HG02938 (cell line): ENCODE measurements around the gene IMPA2.

ENCODE experiments used
- ATAC-seq: cut with Tn5 transposase; IDR thresholded peaks from one replicate; pipeline ENCODE4 v1.9.1; 2021; ENCODE audit warnings: mild to moderate bottlenecking, moderate library complexity; ENCODE audit not compliant: unreplicated experiment

IMPA2 gene

GRCh38 chr18:12046046-12046750 is 64.9 kb downstream of the IMPA2 start:
- ATAC-seq, result no peak

- no peak for ATAC-seq
These were observed 65.5 kb downstream of the IMPA2 start for GRCh38 chr18:12046751-12047335.

DNA sequence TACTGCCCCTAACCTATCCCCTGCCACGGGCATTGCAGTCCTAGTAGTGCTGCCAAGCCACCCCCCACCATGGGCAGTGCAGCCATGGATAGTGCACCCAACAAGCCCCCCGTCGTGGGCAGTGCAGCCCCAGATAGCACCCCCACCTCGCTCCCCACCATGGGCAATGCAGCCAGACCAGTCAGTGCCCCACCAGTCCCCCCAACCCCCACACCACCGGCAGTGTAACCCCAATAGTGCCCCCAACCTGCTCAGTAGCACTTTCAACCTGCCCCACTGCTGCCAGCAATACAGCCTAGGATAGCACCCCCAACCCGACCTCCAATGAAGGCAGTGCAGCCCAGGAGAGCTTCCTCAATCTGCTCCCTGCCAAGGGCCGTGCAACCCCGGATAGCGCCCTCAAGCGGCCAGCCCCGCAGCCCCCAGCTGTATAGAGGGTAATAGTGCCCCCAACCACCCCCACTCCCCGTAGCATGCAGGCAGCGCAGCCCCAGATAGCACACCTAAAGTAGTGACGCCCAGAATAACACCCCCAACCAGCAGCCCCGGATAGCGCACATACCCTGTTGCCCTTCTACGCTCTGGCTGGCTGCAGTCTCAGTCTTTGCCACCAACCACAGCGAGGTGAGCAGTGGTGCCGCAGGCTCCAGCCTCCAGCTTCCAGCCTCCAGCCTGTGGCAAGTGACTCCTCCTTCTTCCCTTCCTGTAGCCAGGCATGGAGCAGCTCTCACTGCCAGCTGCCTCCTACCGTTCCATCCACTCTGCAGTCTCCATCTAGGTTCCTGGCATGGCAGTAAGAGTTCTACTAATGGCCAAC is 66.9 kb downstream of the IMPA2 start:
- ATAC-seq, result no peak

DNA sequence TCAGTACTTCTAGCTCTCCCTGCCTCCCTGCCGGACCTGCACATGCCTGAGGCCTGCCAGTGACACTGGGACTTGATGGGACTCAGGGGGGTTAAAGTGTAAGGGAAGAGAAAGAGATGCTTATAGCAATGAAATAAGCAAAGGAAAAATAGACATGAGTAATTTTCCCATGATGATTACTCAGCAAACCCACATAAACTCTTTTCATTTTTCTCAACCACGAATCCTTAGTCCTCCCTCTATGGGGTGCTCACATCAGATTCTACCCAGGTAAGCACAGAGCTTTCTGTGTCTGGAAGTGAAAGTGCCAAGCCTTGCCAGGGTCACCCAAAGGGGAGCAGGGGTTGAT is 67.5 kb downstream of the IMPA2 start:
- no peak for ATAC-seq

GRCh38 chr18:12049978-12050811 is 68.9 kb downstream of the IMPA2 start:
- ATAC-seq, result peak; percentile 92

DNA sequence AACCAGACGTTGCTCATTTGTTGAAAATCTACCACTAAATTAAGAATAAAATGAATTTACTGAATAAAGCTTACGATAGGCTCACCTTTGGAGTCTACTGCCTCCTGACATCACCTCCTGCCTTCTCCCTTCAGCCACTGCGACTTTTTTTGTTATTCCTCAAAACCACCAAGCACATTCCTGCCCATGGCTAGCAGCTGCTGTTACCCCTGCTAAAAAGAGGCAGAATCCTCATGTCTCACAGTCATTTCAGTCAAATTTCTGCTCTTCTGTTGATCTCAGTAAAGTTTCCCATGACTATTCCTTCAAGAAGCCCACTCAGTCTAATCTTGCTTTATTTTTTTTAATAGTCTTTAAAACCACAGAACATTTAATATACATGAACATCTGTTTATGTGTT is 71.6 kb downstream of the IMPA2 start:
- no peak for ATAC-seq

DNA sequence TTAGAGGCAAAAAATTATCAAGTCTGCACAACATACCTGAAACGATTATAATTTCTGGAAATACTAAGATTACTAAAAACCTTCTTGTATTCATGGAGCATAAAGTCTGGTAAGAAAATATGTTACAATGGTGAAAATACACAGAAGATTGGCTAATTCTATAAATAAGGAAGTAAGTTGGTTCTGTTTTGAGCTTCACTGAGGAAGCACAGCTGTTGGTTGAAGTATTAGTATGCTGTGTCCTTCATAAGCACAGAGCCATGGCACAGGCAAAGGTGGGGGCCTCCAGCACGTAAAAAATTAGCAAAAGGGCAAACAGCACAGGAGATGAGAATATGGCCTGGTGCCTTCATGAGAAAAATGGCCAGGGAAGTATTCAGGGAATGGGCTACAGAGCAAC is 72.0 kb downstream of the IMPA2 start:
- ATAC-seq, result peak; percentile 36

DNA sequence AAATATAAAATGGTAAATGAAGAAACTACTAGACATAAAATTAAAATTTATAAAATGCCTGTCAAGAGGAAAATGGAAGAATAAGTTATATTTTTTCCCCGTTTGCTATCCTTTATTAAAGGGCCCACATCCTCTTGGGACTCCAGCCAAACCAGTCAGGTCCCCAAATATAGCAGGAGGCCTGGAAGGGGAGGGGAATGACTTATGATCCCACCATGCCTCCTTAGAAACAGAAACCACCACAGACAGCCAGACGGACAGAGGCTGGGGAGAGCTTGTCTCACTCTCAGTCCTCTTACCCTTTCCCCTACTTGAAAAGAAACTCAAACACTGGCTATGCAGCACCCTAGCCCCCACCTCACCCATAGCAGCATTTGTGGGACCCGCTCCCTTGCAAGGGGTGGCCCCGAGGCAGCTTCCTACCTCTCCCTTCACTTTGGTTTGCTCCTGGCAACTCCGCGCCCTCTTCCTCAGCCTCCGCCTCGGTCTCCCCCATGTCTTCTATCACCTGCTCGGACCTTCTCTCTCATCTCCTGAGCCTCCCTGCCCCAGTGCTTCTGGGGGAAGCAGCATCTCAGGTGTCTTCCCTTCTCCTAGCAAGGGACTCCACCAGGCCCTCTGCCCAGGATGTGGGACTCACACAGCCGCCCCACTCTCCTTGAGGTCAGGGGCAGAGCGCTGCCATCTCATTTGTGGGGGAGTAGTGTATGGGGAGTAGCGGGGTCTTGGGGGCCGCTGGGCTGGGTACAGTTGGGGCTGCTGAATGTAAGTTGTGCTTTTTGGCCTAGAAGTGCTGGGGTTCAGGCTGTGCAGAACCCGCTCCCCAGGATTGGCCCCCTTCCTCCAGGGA is 75.0 kb downstream of the IMPA2 start:
- ATAC-seq, result no peak

GRCh38 chr18:12056884-12057402 is 75.6 kb downstream of the IMPA2 start:
- ATAC-seq, result no peak

- ATAC-seq, result no peak
These were observed 76.2 kb downstream of the IMPA2 start for GRCh38 chr18:12057419-12058039.

GRCh38 chr18:12059334-12060181 is 78.3 kb downstream of the IMPA2 start:
- ATAC-seq, result no peak

GRCh38 chr18:12060182-12060870 is 79.0 kb downstream of the IMPA2 start:
- ATAC-seq, result no peak

- ATAC-seq, result no peak
These were observed 80.4 kb downstream of the IMPA2 start for GRCh38 chr18:12061685-12062084.

- no peak for ATAC-seq
These were observed 81.7 kb downstream of the IMPA2 start for GRCh38 chr18:12062974-12063373.

DNA sequence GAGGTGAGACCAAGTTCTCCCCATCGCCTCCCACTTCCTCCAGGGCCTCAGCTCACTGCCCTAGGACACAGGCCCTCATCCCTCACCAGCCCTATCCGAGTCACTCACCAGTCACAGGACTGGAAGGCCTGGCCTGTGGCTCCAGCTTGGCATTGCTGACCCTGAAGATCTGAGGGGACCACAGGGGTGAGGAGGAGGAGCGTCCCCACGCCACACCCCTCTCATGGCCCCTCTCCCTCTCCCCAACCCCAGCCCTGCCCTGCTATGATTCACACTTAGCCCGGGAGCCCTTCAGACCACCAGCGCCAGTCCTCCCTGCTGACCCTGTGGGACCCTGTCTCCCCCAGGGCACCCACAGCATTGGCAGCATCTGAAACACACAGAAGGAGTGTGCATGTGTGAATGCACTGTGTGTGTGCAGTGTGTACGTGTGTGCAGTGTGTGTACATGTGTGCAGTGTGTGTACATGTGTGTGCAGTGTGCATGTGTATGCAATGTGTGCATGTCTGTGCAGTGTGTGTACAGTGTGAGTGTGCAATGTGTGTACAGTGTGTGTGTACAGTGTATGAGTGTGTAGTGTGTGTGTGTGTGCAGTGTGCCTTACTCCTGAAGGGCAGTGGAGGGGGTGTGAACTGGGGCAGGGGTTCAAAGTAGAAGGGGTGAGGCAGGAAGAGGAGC is 82.9 kb downstream of the IMPA2 start:
- ATAC-seq, result no peak

DNA sequence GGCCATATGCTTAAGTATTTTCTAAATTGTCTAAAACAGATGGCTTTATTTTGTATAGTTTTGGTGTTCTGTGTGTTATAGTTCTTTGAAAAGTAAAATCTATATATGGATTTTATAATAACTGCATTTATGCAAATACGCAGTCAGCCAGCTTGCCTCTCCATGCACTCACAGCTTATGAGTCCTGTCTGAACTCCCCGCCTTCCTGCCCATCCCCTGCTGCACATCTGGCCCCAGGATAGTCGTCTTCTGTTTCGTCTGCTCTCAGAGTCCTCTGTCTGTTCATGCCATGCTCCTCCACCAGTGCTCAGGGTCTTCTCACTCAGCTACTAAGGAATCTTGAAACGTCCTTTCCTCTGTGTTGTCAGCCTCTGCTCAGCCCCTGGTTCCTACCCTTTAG is 84.1 kb downstream of the IMPA2 start:
- ATAC-seq, result no peak

DNA sequence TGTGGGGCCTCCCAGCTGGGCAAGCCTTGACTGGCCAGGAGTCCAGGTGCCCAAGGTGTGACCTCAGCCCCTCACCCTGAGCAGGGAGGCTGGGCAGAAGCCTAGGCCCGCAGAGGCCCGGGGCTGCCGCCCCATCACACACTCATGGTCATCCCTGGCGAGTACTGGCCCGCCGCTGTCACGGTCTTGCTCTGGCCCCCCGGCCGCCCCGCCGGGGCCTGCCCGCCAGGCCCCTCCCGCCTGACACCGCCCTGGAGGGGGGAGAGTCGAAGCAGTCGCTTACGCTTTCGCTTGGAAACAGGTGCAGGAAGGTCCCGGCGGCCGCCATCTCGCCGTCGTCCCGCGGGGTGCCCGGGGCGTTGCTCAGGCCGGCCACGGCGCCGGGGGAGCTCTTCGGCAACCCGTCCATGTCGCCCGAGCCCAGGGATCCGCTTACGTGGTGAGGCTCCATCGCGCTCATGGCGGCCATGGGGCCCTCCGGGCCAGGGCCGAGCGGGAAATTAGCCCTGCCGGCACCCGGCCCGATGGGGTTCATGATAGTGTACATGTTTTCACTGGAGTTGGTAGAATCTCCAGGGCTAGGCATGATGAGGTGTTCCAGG is 85.7 kb downstream of the IMPA2 start:
- ATAC-seq, result no peak
